Sigmoid colon (tissue), 3 donors: Measurements from ENCODE around the gene ADAM33.

Source experiments
- POLR2A ChIP-seq, 2 donors: fragments of 450-650 bp; IDR thresholded peaks; one replicate each; pipeline ENCODE4 v1.6.1; 2016; ENCODE audit warnings: antibody characterized with exemption in 2 of 2, mild to moderate bottlenecking in 2 of 2, moderate library complexity in 2 of 2
- TF ChIP-seq, protein P1 (sequence below), 4 experiments: fragments of 450-650 bp in 3 of 4; fragments of 200-600 bp in 1 of 4; IDR thresholded peaks; one replicate each; pipeline ENCODE4 v1.5.1; 2016 to 2019; ENCODE audit warnings: antibody characterized with exemption in 4 of 4, mild to moderate bottlenecking in 3 of 4, moderate library complexity in 2 of 4

DNA sequence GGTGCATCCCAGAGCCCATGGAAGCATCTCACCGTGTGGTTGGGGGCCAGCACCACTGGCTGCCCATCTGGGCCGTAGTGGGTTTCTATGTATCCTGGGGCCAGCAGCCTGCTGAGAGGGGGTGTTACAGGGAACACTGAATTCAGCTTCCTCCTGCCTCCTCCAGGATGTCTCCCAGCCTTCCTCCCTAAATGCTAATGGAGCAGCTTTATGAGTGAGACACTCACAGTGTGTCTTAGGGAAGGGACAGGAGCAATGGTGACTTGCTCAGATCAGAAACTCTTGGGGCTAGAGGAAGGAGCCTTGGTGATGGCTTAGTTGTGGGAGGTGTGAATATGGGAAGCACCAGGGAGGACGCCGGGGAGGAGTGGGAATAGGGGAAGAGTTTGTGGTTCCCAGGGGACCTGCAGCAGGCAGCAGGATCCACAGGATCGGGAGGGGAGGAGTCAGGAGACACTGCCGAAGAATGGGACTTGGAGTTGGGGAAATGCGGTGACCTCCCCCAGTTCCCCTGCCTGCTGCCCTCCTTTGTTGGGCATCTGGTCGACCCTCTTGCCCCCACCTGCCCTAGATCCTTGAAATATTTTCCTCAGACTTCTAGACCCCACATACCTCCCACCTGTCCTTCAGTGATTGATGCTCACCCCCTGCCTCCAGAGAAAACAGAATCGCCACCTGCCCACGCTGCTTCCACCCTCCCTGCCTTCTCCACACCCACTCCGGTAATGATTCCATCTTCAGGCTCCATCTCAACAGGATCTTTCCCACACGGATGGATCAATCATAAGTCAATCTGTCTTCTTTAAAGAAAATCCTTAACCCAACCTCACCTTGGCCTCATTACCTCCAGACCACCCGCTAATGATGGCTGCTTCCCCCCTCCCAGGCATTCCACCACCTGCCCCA is 6.6 kb downstream of the ADAM33 start:
- no peak for TF ChIP-seq POLR2A (IDR thresholded peaks at IDR 0.05)
- TF ChIP-seq, protein P1, sequence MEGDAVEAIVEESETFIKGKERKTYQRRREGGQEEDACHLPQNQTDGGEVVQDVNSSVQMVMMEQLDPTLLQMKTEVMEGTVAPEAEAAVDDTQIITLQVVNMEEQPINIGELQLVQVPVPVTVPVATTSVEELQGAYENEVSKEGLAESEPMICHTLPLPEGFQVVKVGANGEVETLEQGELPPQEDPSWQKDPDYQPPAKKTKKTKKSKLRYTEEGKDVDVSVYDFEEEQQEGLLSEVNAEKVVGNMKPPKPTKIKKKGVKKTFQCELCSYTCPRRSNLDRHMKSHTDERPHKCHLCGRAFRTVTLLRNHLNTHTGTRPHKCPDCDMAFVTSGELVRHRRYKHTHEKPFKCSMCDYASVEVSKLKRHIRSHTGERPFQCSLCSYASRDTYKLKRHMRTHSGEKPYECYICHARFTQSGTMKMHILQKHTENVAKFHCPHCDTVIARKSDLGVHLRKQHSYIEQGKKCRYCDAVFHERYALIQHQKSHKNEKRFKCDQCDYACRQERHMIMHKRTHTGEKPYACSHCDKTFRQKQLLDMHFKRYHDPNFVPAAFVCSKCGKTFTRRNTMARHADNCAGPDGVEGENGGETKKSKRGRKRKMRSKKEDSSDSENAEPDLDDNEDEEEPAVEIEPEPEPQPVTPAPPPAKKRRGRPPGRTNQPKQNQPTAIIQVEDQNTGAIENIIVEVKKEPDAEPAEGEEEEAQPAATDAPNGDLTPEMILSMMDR (IDR thresholded peaks at IDR 0.05) = no peak
